Measurements from ENCODE around the gene CUEDC1. TPM values are rescaled to one million over a fixed set of nuclear protein-coding genes. Genes with fewer than 3 reads are reported as not detected.

Gene CUEDC1
- total and polyA plus RNA-seq, 2 of the 13 experiments (the other 11 are each of a cell fraction or from before 2014, with no cell fraction given) = 7.4 to 12.9 TPM

- TF ChIP-seq KIAA2018 (CRISPR knock-in tag; IDR thresholded peaks at IDR 0.05; ENCODE audit: borderline replicate concordance) (no peak), SMARCE1 (IDR thresholded peaks at IDR 0.05; ENCODE audit: borderline replicate concordance) (no peak), ZBTB42 (CRISPR knock-in tag; IDR thresholded peaks at IDR 0.05) (0 out of 2 replicates have a peak, but pooled peaks have one; percentile 55), ZXDC (CRISPR knock-in tag; IDR thresholded peaks at IDR 0.05) (0 out of 2 replicates have a peak, but pooled peaks have one; percentile 70), LCORL (IDR thresholded peaks at IDR 0.05) (no peak), LCORL (CRISPR knock-in tag; IDR thresholded peaks at IDR 0.05) (peak; percentile 7; the same call in 1 of the 2 replicates), ZKSCAN8 (CRISPR knock-in tag; IDR thresholded peaks at IDR 0.05; ENCODE audit: borderline replicate concordance) (no peak), ZSCAN31 (CRISPR knock-in tag; IDR thresholded peaks at IDR 0.05; ENCODE audit: low read depth) (peak; percentile 47; the same call in 1 of the 2 replicates), CCDC6 (CRISPR knock-in tag; IDR thresholded peaks at IDR 0.05) (0 out of 2 replicates have a peak, but pooled peaks have one; percentile 31), ZNF501 (CRISPR knock-in tag; IDR thresholded peaks at IDR 0.05) (peak; percentile 74; the same call in 1 of the 2 replicates)
- TF ChIP-seq, protein P1, sequence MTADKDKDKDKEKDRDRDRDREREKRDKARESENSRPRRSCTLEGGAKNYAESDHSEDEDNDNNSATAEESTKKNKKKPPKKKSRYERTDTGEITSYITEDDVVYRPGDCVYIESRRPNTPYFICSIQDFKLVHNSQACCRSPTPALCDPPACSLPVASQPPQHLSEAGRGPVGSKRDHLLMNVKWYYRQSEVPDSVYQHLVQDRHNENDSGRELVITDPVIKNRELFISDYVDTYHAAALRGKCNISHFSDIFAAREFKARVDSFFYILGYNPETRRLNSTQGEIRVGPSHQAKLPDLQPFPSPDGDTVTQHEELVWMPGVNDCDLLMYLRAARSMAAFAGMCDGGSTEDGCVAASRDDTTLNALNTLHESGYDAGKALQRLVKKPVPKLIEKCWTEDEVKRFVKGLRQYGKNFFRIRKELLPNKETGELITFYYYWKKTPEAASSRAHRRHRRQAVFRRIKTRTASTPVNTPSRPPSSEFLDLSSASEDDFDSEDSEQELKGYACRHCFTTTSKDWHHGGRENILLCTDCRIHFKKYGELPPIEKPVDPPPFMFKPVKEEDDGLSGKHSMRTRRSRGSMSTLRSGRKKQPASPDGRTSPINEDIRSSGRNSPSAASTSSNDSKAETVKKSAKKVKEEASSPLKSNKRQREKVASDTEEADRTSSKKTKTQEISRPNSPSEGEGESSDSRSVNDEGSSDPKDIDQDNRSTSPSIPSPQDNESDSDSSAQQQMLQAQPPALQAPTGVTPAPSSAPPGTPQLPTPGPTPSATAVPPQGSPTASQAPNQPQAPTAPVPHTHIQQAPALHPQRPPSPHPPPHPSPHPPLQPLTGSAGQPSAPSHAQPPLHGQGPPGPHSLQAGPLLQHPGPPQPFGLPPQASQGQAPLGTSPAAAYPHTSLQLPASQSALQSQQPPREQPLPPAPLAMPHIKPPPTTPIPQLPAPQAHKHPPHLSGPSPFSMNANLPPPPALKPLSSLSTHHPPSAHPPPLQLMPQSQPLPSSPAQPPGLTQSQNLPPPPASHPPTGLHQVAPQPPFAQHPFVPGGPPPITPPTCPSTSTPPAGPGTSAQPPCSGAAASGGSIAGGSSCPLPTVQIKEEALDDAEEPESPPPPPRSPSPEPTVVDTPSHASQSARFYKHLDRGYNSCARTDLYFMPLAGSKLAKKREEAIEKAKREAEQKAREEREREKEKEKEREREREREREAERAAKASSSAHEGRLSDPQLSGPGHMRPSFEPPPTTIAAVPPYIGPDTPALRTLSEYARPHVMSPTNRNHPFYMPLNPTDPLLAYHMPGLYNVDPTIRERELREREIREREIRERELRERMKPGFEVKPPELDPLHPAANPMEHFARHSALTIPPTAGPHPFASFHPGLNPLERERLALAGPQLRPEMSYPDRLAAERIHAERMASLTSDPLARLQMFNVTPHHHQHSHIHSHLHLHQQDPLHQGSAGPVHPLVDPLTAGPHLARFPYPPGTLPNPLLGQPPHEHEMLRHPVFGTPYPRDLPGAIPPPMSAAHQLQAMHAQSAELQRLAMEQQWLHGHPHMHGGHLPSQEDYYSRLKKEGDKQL (CRISPR knock-in tag; IDR thresholded peaks at IDR 0.05; ENCODE audit: low read depth) = no peak
Measured at GRCh38 chr17:57953705-57954396, 1.4 kb downstream of the CUEDC1 start (continued).

Data from HepG2 (cell line).